Eye (tissue), 1 donor: ENCODE results near the gene SLC9A6.
"Not testable (repeated sequence)": the region's sequence is repeated elsewhere in the genome, so short reads cannot be mapped to it uniquely, and the experiment has no call there.

ENCODE experiments used
- DNase-seq: peaks from one replicate; pipeline ENCODE4 v3.0.0-alpha.2; 2015

Gene SLC9A6

GRCh38 chrX:136065044-136065671 lies 79.9 kb downstream of the SLC9A6 start:
- peak; percentile 58 for DNase-seq

DNA sequence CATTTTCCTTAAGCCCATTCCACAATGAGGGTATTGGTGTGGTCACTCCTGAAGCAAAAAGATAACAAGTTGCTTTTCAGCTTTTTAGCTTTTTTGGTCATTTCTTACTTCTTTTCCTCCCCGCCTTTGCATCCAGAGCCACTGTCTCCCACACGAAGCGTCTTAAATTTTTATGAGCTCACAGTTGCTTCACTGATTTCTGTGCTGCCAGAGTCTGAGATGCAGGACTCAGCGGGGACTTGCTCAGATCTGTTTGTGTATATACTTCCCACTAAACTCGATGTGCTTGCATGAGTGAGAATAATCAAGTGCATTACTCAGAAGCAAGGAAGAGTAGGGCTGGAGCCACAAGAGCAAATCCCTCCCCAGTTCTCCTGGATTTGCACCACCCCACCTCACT lies 81.9 kb downstream of the SLC9A6 start:
- no peak for DNase-seq

DNA sequence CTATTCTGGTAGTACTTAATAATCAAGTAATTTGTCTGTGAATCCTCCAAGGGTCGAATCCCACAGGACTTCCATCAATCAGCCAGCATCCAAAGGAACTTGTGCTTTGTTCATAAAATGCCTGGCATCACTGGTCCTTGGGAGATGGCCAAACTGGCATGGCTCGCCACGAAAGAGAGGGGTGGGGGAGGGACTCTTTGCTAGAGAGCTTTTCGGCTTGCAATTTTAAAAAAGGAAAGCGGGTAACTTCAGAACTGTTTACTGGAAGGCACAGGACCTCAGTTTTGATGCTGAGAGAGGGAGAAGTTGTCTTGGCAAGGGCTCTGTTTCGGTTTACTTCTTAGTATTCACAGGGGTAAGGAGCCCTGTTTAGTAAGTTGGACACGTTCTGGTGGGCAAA lies 82.7 kb downstream of the SLC9A6 start:
- no peak for DNase-seq

DNA sequence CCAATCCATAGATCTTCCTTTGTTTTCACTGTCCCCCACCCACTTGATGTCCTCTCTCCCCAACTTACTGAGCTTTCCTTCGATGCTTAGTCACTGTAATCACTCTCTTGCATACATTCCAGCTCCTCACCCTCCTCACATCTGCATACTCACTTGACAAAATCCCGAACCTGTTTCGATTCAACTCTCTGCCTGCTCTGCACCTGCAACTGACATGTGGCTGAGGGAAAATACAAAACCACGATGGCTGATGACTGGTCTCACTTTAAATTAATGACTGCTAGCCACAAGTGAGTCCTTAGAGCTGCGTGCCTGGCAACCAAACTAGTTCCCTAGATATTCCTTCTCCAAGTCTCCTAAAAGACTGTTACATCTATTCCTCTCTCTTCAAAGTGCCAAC lies 91.7 kb downstream of the SLC9A6 start:
- DNase-seq = no peak

DNA sequence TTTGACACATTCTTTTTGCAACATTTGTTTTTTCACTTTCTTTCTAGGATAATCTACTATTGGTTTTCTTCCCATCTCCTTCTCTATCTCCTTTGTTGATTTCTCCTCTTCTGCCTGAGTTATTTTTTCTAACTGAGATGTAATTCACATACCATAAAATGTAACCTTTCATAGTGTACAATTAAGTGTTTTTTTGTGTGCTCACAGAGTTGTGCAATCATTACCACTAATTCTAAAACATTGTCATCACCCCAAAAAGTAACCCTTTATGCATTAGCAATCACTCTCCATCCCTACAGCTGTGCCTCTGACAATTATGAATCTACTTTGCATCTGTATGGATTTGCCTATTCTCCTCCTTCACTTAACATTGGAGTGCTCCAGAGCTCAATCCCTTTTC lies 95.5 kb downstream of the SLC9A6 start:
- DNase-seq = no peak

DNA sequence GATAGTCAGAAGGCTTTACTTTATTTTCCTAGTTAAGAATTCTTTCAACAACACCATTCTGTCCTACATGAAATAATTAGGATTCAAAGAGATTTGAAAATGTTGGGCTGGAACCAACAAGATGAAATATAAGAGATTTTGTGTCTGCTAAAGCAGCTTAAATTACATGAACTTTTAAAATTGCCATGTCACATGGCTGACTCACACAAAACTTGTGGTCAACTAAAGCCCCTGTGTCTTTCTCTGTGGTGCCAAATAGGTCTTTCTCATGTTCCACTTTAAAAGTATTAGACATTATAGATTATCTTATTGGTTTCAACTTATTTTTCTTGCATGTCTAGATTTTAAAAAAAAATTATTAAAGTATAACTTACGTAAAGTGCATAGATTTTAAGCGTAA lies 101.3 kb downstream of the SLC9A6 start:
- no peak for DNase-seq

GRCh38 chrX:136091898-136092297 lies 106.7 kb downstream of the SLC9A6 start:
- DNase-seq = not testable (repeated sequence)

DNA sequence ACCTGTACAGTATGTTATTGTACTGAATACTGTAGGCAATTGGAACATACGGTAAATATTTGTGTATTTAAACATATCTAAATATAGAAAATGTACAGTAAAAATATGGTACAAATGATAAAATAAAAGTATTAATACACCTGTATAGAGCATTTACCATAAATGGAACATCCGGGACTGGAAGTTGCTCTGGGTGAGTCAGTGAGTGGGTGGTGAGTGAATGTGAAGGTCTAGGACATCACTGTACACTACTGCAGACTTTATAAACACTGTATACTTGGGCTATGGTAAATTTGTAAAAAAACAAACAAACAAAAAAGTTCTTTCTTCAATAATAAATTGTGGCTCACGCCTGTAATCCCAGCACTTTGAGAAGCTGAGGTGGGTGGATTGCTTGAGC lies 109.7 kb downstream of the SLC9A6 start:
- no peak for DNase-seq
